Tibial nerve (tissue), 4 donors: ENCODE data around the gene NOC4L.

Experiments used
- EP300 ChIP-seq, 2 donors: sonication (generic); formaldehyde crosslinking; IDR thresholded peaks; one replicate each; pipeline ENCODE4 v1.6.1; 2017; ENCODE audit warnings: antibody characterized with exemption in 2 of 2, mild to moderate bottlenecking in 1 of 2
- POLR2A ChIP-seq, 2 donors: fragments of 450-650 bp; IDR thresholded peaks; one replicate each; pipeline ENCODE4 v1.6.1; 2017; ENCODE audit warnings: antibody characterized with exemption in 2 of 2, mild to moderate bottlenecking in 2 of 2, moderate library complexity in 2 of 2
- TF ChIP-seq, protein P1 (sequence below), 5 experiments: fragments of 200-600 bp in 3 of 5; fragments of 450-650 bp in 2 of 5; sonication (generic) in 3 of 5; IDR thresholded peaks; one replicate each; pipeline ENCODE4 v1.5.1; 2016 to 2019; ENCODE audit warnings: antibody characterized with exemption in 5 of 5, mild to moderate bottlenecking in 3 of 5, moderate library complexity in 2 of 5

DNA sequence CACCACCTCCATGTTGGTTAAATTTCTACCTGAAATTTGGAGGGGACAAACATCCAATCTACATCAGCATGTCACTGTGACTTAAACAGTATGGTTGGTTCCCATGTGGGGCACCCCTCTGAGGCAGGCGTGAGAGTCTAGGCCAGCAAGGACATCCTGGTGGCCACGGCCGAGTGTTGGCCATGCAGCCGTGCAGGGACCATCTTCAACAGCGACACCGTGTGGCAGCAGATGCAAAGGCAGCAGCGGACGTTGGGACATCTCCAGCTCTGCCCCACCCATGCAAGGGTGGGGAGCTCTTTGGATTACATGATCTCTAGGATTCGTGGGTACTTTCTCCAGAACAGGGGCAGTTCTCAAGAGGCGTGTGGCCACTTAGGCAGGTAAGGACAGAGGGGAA, 49.8 kb downstream of the NOC4L start:
- TF ChIP-seq POLR2A (IDR thresholded peaks at IDR 0.05), result no peak
- TF ChIP-seq, protein P1, sequence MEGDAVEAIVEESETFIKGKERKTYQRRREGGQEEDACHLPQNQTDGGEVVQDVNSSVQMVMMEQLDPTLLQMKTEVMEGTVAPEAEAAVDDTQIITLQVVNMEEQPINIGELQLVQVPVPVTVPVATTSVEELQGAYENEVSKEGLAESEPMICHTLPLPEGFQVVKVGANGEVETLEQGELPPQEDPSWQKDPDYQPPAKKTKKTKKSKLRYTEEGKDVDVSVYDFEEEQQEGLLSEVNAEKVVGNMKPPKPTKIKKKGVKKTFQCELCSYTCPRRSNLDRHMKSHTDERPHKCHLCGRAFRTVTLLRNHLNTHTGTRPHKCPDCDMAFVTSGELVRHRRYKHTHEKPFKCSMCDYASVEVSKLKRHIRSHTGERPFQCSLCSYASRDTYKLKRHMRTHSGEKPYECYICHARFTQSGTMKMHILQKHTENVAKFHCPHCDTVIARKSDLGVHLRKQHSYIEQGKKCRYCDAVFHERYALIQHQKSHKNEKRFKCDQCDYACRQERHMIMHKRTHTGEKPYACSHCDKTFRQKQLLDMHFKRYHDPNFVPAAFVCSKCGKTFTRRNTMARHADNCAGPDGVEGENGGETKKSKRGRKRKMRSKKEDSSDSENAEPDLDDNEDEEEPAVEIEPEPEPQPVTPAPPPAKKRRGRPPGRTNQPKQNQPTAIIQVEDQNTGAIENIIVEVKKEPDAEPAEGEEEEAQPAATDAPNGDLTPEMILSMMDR (IDR thresholded peaks at IDR 0.05), result no peak
- TF ChIP-seq EP300 (IDR thresholded peaks at IDR 0.05), result no peak
